GM19099 (cell line): ENCODE results near the gene SETBP1.

Experiments used
- POLR2A ChIP-seq: IDR thresholded peaks from 3 replicates; pipeline ENCODE4 v1.6.1; 2011; ENCODE audit warnings: low read depth; ENCODE audit not compliant: insufficient read length; ENCODE audit errors: extremely low read depth

The SETBP1 gene

GRCh38 chr18:44876024-44876423 lies 195.3 kb downstream of the SETBP1 start:
- TF ChIP-seq POLR2A = no peak

DNA sequence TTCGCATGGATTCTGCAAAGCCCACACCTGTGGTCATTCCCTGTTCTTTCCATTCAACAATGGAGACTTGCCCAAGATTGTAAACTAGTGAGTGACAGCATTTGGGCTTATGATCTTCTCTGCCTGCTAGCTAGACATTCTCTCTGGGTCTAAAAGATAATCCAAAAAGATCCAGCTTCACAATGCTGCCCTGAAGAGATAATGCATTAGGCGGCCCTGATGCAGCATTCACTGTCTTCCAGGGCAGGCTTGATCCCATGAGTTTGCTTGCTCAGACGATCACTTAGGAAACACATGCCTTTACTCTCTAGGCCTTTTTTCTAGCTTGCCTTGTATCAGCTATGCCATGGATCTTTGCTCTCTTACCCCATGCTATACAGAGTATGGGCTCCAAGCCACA lies 196.1 kb downstream of the SETBP1 start:
- no peak for TF ChIP-seq POLR2A

- TF ChIP-seq POLR2A = no peak
Observed at GRCh38 chr18:44878335-44878734, 197.6 kb downstream of the SETBP1 start.

- no peak for TF ChIP-seq POLR2A
Observed at GRCh38 chr18:44880170-44880569, 199.5 kb downstream of the SETBP1 start.

DNA sequence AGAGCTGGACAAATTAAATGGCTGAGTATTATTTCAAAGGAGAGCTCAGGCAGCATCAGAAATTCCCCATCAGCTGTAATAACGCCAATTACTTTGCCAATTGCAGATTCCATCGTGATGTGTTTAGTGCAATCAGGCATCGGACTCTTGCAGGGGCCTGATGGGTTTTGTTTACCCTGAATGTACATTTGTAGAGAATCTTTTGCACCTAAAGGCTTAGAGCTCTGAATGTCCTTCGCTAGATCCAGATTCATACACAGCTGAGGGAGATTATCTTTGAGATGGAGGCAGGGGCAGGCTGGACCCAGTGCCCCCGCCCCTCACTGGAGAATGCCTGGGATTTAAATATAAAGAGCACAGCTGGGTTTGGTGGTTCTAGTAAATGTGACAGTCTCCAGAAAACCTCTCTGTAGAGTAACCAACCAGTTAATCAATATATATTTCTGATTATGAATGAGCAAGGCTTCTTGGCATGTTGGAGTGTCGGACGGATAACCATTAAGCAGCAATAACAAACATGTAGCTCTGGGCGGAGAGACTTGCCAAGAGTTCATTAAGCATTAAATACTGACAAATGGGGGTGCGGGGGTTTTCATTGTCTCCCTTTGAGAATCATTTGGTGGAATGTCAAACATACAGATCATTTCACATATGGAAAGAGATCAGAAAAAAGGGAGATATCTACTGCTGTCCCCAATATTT lies 200.9 kb downstream of the SETBP1 start:
- TF ChIP-seq POLR2A = no peak

GRCh38 chr18:44882163-44882868 lies 201.6 kb downstream of the SETBP1 start:
- TF ChIP-seq POLR2A = no peak

DNA sequence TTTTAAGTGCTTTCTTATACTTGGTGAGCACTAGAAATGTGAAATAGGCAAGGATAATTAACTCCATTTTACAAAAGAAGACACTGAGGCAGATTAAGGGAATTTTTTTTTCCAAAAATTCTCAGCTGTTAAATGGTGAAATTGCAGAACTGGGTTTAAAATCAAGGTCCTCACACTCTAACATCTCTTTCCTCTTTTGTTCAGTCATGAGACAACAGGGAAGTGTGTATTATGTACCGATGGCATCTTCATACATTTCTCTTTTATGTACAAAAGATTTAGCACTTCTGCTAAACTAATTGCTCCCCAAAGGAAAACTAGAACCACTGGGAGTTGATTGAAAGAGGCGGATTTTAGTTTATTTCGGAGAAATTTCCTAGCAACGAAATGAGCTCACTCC lies 203.0 kb downstream of the SETBP1 start:
- TF ChIP-seq POLR2A = no peak

GRCh38 chr18:44884431-44884830 lies 203.7 kb downstream of the SETBP1 start:
- TF ChIP-seq POLR2A = no peak

DNA sequence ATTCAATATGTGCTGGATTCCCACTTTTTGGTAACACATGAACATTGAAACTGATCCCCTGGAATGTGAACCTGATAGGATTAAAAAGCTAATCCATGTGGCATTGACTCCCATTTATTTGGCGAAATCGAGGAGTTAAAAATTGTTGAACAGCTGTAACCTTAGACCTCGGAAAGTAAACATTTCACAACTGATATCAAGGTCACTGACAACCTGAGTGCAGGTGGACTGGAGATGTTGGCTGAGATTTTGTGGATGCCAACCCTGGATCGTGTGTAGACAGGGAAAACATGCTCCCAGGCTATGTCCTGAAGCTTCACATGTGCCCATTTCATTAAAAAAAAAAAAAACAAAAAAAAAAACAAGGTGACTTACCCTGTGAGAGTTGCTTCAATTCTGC lies 204.8 kb downstream of the SETBP1 start:
- no peak for TF ChIP-seq POLR2A

DNA sequence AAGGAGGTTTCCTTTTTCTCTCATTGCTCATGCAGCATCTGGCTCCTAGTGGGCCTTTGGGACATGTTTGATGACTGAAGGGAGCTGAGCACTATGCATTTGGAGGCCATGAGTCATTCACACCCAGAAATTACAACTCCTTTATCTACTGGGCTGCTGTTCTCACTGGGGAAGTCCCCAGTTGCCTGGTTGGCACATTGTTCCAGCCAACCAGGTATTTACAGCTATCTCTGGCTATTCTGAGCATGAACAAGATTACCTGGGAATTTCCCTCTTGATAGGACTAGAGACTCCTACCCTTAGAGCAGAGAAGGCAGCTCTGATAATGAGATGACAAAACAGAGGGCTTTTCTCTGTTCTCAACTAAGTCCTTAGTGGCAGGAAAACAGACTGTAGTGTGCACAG lies 206.5 kb downstream of the SETBP1 start:
- TF ChIP-seq POLR2A = no peak

- no peak for TF ChIP-seq POLR2A
Observed at GRCh38 chr18:44889111-44889510, 208.4 kb downstream of the SETBP1 start.

DNA sequence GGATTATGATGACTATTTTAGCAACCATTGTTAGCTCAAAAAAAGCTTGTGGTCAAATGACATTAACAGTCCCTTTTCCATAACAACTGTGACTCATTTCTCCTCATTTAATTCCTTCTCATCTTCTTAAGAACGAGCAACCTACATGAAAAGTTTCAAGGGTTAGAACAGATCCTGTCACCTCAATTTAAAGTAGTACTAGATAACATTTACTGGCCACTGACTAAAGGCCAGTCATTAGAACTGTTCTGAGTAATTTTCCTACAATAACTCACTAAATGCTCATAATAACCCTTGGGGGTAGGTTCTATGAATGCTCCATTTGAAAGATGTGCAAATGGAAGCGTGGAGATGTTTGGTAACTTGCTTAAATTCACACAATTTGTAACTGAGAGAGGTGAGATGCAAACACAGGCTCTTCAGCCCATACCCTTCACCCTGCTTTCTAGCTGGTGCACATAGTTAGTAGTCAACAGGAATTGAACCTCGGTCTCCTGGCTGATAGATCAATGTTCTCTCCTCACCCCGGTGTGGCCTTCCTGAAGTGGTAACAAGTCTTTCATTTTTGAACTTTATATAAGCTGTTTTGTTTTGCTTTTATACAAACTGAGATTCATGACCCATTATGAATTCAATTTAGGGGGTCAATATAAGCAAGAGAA lies 212.5 kb downstream of the SETBP1 start:
- no peak for TF ChIP-seq POLR2A

- no peak for TF ChIP-seq POLR2A
Observed at GRCh38 chr18:44893966-44894365, 213.3 kb downstream of the SETBP1 start.

DNA sequence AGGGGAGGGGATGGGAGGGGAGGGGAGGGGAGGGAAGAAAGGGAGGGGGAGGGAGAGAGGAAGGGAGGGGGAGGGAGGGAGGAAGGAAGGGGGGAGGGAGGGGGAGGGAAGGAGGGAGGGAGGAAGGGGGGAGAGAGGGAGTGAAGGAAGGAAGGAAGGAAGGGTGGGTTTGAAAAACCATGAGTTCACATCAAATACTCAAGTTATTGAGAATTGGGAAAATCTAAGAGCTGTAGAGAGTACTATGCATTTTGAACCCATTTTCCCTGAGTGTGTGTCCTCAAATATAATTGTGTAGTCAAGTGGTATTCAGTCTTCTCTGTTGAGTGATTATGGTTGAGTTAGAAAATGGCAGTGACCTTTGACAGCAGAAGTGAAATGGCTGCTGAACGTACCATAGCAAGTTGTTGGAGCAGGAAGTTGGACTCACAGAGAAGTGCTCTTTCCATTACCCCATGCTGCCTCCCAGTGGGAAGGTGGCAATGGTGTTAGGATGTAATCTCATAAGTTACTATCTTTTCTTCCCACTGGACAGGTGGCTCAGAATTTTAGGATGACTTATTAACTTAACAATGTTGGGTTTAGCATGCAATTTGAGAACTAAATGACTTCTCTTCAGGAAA lies 214.6 kb downstream of the SETBP1 start:
- TF ChIP-seq POLR2A = no peak

DNA sequence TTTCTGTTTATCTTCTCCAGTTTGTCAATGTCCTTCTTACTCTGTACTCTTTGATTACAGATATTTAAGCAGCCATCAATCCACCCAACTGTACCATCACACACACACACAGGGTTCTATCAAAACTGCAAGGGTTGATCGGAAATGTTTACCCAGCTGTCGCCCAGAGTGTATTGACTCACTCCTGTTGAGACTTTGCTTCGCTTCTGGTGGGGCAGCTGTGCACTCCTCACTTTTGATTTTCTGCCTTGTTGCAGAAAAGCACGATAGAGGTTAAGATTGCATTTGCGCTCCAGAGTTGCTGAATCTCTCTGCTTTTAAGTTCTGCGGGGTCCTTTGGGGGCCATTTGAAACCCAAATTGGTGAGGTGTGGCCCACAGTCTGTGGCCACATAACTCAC lies 216.2 kb downstream of the SETBP1 start:
- TF ChIP-seq POLR2A = no peak
